HEK293 (cell line): ENCODE measurements around the gene SLC2A8.

ENCODE experiments used
- TCF7L2 ChIP-seq: IDR thresholded peaks from 2 replicates; pipeline ENCODE4 v1.6.1; 2011; ENCODE audit warnings: low read depth, mild to moderate bottlenecking, inconsistent platforms, low read length, moderate library complexity, borderline replicate concordance
- ZBTB21 ChIP-seq: fragments of 450-650 bp; formaldehyde crosslinking; IDR thresholded peaks from 2 replicates; pipeline ENCODE4 v1.5.1; 2017; ENCODE audit warnings: missing biosample characterization, missing genetic modification characterization
- ZNF133 ChIP-seq: fragments of 450-650 bp; formaldehyde crosslinking; IDR thresholded peaks from 2 replicates; pipeline ENCODE4 v1.5.1; 2016; ENCODE audit warnings: missing biosample characterization, missing genetic modification characterization
- TF ChIP-seq, protein P1 (sequence below): fragments of 450-650 bp; formaldehyde crosslinking; IDR thresholded peaks from 2 replicates; pipeline ENCODE4 v1.5.1; 2016; ENCODE audit warnings: missing biosample characterization, missing genetic modification characterization, borderline replicate concordance

DNA sequence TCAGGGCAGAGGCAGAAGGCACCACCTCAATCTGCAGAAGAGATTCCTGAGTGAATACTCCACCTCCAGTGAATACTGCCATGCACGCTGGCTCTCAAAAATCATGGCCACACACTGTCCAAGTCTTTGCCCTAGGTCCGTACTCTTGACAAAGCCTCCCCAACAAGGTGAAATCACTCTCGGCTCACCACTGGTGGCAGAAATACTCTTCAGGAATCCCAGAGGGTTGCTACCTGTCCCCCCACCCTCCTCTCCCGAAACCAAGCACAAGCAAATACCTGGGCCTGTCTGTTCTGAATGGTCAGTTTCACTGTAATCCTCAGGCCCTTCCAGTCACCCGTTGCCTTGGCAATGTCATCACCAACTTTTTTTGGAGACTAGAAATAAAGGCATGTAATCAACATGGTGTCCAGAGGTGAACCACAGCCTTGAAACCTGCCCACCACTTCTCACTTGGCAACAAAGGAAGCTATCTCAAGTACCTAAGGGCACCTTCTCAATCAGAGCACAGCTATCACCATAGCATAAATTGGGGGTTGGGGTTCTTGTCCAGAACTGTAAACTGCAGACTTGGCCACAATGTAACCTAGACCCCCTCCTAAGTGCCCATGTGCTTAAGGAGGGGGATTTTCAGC lies 52.5 kb downstream of the SLC2A8 start:
- TF ChIP-seq ZNF133 (tag by site-specific recombination): no peak
- TF ChIP-seq TCF7L2: no peak
- TF ChIP-seq, protein P1, sequence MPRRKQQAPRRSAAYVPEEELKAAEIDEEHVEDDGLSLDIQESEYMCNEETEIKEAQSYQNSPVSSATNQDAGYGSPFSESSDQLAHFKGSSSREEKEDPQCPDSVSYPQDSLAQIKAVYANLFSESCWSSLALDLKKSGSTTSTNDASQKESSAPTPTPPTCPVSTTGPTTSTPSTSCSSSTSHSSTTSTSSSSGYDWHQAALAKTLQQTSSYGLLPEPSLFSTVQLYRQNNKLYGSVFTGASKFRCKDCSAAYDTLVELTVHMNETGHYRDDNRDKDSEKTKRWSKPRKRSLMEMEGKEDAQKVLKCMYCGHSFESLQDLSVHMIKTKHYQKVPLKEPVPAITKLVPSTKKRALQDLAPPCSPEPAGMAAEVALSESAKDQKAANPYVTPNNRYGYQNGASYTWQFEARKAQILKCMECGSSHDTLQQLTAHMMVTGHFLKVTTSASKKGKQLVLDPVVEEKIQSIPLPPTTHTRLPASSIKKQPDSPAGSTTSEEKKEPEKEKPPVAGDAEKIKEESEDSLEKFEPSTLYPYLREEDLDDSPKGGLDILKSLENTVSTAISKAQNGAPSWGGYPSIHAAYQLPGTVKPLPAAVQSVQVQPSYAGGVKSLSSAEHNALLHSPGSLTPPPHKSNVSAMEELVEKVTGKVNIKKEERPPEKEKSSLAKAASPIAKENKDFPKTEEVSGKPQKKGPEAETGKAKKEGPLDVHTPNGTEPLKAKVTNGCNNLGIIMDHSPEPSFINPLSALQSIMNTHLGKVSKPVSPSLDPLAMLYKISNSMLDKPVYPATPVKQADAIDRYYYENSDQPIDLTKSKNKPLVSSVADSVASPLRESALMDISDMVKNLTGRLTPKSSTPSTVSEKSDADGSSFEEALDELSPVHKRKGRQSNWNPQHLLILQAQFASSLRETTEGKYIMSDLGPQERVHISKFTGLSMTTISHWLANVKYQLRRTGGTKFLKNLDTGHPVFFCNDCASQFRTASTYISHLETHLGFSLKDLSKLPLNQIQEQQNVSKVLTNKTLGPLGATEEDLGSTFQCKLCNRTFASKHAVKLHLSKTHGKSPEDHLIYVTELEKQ: no peak
- no peak for TF ChIP-seq ZBTB21 (tag by site-specific recombination)
